Tibial nerve (tissue), 4 donors: Measurements from ENCODE around the gene TMEM132C.

ENCODE experiments used
- EP300 ChIP-seq, 2 donors: sonication (generic); formaldehyde crosslinking; IDR thresholded peaks; one replicate each; pipeline ENCODE4 v1.6.1; 2017; ENCODE audit warnings: antibody characterized with exemption in 2 of 2, mild to moderate bottlenecking in 1 of 2
- POLR2A ChIP-seq, 2 donors: fragments of 450-650 bp; IDR thresholded peaks; one replicate each; pipeline ENCODE4 v1.6.1; 2017; ENCODE audit warnings: antibody characterized with exemption in 2 of 2, mild to moderate bottlenecking in 2 of 2, moderate library complexity in 2 of 2
- TF ChIP-seq, protein P1 (sequence below), 5 experiments: fragments of 200-600 bp in 3 of 5; fragments of 450-650 bp in 2 of 5; sonication (generic) in 3 of 5; IDR thresholded peaks; one replicate each; pipeline ENCODE4 v1.5.1; 2016 to 2019; ENCODE audit warnings: antibody characterized with exemption in 5 of 5, mild to moderate bottlenecking in 3 of 5, moderate library complexity in 2 of 5

DNA sequence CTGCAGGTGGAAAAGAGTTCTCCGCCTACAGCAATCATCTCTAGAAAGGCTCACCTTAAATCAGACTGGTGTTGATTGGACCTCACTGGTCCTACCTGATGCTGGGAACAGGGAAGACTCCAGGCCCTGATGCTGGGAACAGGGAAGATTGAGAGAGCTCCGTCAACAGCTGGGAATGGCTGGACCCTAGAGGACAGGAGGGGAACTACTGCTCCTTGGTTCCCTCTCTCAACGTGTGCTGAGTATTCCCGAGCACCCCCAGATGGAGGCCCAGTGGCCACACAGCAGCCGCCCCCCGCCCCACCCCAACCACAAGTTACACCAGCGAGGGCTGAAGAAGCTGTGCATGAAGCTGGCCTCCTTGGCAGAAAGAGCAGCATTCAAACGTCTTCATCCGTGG, 316.5 kb downstream of the TMEM132C start:
- TF ChIP-seq POLR2A (IDR thresholded peaks at IDR 0.05) (no peak), EP300 (IDR thresholded peaks at IDR 0.05) (no peak)
- TF ChIP-seq, protein P1, sequence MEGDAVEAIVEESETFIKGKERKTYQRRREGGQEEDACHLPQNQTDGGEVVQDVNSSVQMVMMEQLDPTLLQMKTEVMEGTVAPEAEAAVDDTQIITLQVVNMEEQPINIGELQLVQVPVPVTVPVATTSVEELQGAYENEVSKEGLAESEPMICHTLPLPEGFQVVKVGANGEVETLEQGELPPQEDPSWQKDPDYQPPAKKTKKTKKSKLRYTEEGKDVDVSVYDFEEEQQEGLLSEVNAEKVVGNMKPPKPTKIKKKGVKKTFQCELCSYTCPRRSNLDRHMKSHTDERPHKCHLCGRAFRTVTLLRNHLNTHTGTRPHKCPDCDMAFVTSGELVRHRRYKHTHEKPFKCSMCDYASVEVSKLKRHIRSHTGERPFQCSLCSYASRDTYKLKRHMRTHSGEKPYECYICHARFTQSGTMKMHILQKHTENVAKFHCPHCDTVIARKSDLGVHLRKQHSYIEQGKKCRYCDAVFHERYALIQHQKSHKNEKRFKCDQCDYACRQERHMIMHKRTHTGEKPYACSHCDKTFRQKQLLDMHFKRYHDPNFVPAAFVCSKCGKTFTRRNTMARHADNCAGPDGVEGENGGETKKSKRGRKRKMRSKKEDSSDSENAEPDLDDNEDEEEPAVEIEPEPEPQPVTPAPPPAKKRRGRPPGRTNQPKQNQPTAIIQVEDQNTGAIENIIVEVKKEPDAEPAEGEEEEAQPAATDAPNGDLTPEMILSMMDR (IDR thresholded peaks at IDR 0.05) = no peak
